Measurements from ENCODE around the gene C1orf210. TPM values are rescaled to one million over a fixed set of nuclear protein-coding genes. Genes with fewer than 3 reads are reported as not detected.

C1orf210 gene
- total RNA-seq, 1 experiment from 2014 or later: 7.6 TPM

DNA sequence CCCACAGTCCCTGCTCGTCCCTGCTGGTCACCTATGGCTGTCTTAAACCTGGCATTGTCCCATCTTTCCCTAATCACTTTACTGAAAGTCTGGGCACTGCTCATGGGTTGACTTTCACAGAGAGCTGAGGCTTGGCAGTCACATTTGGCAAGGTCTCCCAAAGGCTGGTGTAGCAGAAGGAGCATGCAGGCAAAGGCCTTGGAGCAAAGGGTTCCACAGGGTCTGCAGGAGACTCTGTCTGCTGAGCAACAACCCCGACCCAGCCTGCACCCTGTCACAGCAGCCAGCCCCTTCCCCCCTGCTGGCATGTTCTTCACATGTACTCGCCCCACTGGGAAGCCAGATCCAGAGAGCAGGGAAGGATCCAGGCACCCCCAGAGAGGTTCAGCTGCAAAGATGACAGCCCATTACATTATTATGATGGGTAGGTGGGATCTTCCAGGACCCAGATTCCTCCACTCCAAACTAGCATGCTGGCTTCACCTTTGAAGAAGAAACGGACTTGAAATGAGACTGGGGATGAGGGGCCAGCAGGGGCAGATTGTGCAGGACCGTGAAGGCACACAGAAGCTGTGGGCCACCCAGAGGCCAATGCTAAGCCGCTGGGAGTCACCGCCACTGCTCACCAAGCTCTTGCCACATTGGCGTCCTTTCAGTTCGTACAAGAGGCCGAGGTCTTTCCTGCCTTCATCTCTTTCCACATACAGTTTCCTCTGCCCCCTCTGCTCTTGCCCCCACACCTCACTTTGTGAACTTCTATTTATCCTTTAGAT is 29.8 kb downstream of the C1orf210 start (continued):
- no peak for TF ChIP-seq EZH2 (IDR thresholded peaks at IDR 0.05)
- TF ChIP-seq CBX3 (IDR thresholded peaks at IDR 0.05; ENCODE audit: low read depth): no peak
- no peak for TF ChIP-seq FOSL1 (IDR thresholded peaks at IDR 0.05; ENCODE audit: low read depth)
- no peak for TF ChIP-seq EZH2phosphoT487 (IDR thresholded peaks at IDR 0.05; ENCODE audit: borderline replicate concordance)
- no peak for TF ChIP-seq CEBPB (IDR thresholded peaks at IDR 0.05; ENCODE audit: low read depth)
- TF ChIP-seq ELF1 (IDR thresholded peaks at IDR 0.05; ENCODE audit: borderline replicate concordance, low read depth): no peak
- no peak for TF ChIP-seq RAD21 (IDR thresholded peaks at IDR 0.05; ENCODE audit: low read depth)
- TF ChIP-seq SRF (IDR thresholded peaks at IDR 0.05; ENCODE audit: low read depth): no peak
- no peak for TF ChIP-seq YY1 (IDR thresholded peaks at IDR 0.05; ENCODE audit: extremely low read depth, insufficient replicate concordance, low read depth, low read length)

DNA sequence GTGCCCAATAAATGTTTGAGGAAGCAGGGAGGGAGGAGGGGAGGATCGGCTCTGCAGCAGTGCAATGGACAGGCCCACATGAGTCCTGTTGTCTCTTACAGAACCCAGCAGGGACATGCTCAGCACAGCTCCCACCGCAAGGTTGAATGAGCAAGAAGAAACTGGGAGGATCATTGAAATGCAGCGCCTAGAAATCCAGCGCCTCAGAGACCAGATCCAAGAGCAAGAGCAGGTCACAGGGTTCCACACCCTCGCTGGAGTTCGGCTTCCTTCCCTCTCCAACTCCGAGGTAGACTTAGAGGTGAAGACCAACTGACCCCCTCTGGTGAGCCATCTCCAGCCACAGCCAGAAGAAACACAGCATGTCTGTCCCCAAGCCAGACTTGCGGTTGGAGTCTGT is 31.5 kb downstream of the C1orf210 start:
- H3K36me3 ChIP-seq (ENCODE audit: control insufficient read depth in 1 of 2, insufficient read depth in 2 of 2, low read length in 2 of 2): no peaks in the 10 kb centered on the region
- CTCF ChIA-PET: interaction anchor here (0.7 kb wide), 1 partner anchor 11 kb away, joined by 4 read pairs; no protein-coding TSS in a partner anchor
- H3K27ac ChIP-seq (ENCODE audit: low read depth, low read length): no peak overlapping the region
- H3K4me1 ChIP-seq (ENCODE audit: control insufficient read depth in 1 of 2, insufficient read depth in 2 of 2, low read length in 2 of 2): no peaks in the 10 kb centered on the region
- no peaks in the 10 kb centered on the region for H3K79me2 ChIP-seq (ENCODE audit: insufficient read depth, low read length)
- no peak overlapping the region for H3K4me3 ChIP-seq (replicated peaks in 1 of 2; ENCODE audit: low read depth in 1 of 2, low read length in 2 of 2)
- no peak overlapping the region for H2AFZ ChIP-seq (ENCODE audit: low read depth, low read length, poor library complexity, severe bottlenecking)
- no peaks in the 10 kb centered on the region for H3K9me2 ChIP-seq (ENCODE audit: insufficient read depth)
- H3K4me2 ChIP-seq (ENCODE audit: low read length): no peak overlapping the region
- no TSS peak for BruUV-seq (replicated peaks)
- TF ChIP-seq FOSL1 (IDR thresholded peaks at IDR 0.05; ENCODE audit: low read depth) (no peak), ZFX (IDR thresholded peaks at IDR 0.05) (no peak), CEBPB (IDR thresholded peaks at IDR 0.05; ENCODE audit: low read depth) (no peak), SRF (IDR thresholded peaks at IDR 0.05; ENCODE audit: low read depth) (no peak), SIN3A (IDR thresholded peaks at IDR 0.05; ENCODE audit: low read depth) (no peak), SP1 (IDR thresholded peaks at IDR 0.05; ENCODE audit: low read depth) (no peak), YY1 (IDR thresholded peaks at IDR 0.05; ENCODE audit: extremely low read depth, insufficient replicate concordance, low read depth, low read length) (no peak), POLR2AphosphoS5 (IDR thresholded peaks at IDR 0.05; ENCODE audit: low read depth, low read length) (no peak), TCF7L2 (IDR thresholded peaks at IDR 0.05; ENCODE audit: borderline replicate concordance, extremely low read depth, insufficient read depth, insufficient read length) (no peak), EZH2phosphoT487 (IDR thresholded peaks at IDR 0.05; ENCODE audit: borderline replicate concordance) (no peak)
- TF ChIP-seq, protein P1, sequence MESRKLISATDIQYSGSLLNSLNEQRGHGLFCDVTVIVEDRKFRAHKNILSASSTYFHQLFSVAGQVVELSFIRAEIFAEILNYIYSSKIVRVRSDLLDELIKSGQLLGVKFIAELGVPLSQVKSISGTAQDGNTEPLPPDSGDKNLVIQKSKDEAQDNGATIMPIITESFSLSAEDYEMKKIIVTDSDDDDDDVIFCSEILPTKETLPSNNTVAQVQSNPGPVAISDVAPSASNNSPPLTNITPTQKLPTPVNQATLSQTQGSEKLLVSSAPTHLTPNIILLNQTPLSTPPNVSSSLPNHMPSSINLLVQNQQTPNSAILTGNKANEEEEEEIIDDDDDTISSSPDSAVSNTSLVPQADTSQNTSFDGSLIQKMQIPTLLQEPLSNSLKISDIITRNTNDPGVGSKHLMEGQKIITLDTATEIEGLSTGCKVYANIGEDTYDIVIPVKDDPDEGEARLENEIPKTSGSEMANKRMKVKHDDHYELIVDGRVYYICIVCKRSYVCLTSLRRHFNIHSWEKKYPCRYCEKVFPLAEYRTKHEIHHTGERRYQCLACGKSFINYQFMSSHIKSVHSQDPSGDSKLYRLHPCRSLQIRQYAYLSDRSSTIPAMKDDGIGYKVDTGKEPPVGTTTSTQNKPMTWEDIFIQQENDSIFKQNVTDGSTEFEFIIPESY (IDR thresholded peaks at IDR 0.05; ENCODE audit: extremely low read depth, insufficient replicate concordance, low read length): no peak
- TF ChIP-seq, protein P2, sequence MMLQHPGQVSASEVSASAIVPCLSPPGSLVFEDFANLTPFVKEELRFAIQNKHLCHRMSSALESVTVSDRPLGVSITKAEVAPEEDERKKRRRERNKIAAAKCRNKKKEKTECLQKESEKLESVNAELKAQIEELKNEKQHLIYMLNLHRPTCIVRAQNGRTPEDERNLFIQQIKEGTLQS (IDR thresholded peaks at IDR 0.05): no peak
- peaks cover 0 to 6% of the 10 kb centered on the region in 2 experiments; a peak in 2 of 4 replicates for H3K9me3 ChIP-seq (ENCODE audit: control insufficient read depth in 1 of 2, insufficient read depth in 1 of 2, low read depth in 1 of 2, low read length in 2 of 2)
- ATAC-seq: no peak
- H3K27me3 ChIP-seq (ENCODE audit: insufficient read depth, low read length): no peaks in the 10 kb centered on the region
- POLR2A ChIA-PET: no interaction called here
- RAD21 ChIA-PET (ENCODE audit: low non-redundant PET in 1 of 2, low total read pairs in 2 of 2, uncharacterized antibody in 2 of 2, unreplicated experiment in 2 of 2): no interaction called here
- H3K9ac ChIP-seq (ENCODE audit: low read length): no peak overlapping the region
- no peaks in the 10 kb centered on the region for H4K20me1 ChIP-seq (ENCODE audit: insufficient read depth)
- intact Hi-C loops (cut with micrococcal nuclease): no loop called here
- DNase-seq (ENCODE audit: low read depth, low spot score): no peak
